ENCODE data around the gene KIAA1755.

Gene KIAA1755

DNA sequence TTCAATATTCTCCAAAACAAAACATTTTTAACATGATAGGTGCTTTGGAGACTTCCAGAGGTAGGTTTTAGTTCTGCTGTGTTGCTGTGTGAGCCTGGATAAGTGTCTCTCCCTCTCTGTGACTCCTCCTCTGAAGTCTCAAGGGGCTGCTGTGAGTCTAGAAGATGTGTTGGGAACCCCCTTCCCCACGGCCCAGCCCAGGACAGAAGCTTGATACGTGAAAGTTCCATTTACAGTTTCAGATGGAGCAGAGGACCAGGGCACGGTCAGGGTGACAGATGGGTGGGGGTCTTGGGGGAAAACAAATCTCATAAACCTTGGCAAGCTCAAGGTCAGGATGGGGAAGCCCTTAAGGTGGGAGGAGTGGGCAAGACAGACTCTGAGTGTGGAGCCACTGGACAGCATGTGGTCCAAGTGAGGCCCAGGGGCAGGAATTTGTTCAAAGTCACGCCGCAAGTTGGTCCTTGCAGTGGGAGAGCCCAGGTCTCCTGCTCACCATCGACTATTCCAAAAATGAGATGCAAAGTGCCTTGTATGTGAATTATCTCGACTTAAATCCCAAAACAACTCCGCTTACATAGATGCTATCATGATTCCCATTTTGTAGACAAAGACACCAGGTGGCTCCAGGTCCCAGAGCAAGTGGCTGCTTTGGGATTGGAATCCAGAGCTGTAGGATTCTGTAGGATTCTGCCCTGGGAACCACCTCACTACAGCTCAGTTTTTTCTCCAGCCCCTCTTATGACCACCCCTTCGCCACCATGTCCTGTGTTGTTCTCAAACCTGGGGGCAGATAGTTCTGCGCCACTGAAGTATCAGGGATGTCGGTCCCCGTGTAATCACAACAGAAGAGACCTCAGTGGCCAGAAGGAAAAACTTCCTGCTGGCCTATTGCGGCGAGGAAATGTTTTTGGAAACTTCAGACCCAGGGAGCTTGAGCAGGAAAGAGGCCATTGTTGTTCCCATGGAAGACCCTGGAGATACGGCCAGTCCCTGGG lies 97.4 kb downstream of the KIAA1755 start:
- DNase-seq = no peak

DNA sequence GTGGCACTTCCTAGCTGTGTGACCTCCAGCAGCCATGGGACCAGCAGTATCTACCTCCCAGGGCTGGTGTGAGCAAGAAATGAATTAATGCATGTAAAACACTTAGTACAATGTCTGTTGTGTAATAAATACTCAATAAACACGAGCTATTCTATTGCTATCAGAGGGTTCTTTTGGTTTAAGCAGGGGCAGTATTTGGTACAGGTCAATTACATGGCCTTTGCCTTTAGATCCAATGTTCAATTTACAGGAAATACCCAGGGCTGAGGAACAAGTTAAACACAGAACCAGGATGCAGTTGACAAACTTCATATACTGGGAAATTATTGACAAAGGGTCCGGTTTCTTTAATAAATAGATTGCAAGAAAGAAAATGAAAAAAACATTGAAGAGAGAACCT lies 98.4 kb downstream of the KIAA1755 start:
- DNase-seq = no peak

DNA sequence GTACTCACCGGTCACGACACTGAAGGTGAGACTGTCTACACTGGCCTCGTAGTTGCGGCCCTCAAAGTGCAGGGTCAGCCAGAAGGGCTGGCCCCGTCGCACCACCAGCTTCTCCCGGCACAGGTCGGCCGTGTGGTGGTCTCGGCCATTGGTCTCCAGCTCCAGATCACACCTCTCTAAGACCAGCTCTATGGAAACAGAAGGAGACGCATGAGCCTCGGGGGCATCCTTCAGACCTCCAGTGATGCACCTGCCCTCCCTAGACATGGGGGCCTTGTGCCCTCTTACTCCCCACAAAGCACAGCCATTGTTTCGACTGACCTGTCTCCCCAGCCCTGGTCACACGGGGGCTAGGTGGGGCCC lies 99.1 kb downstream of the KIAA1755 start:
- no peak for DNase-seq

Measured in NCI-H345 (cell line).